OCI-LY3 (cell line): ENCODE data around the gene EHD2.

Source experiments
- H2AFZ ChIP-seq: fragments of 200-600, 300-600 bp; shearing (Covaris generic); 2 replicates; pipeline ENCODE4 v1.6.0; 2014; ENCODE audit warnings: antibody characterized with exemption, low read depth, low read length
- H3K27ac ChIP-seq: fragments of 200-600, 300-600 bp; sonication (generic); 2 replicates; pipeline ENCODE4 v1.5.1; 2014; ENCODE audit warnings: mild to moderate bottlenecking, low read length, moderate library complexity, mixed read lengths
- H3K27me3 ChIP-seq: fragments of 200-600, 300-600 bp; sonication (generic); 2 replicates; pipeline ENCODE4 v1.6.1; 2014; ENCODE audit warnings: low read depth, low read length, mixed read lengths
- H3K36me3 ChIP-seq: fragments of 200-600, 300-600 bp; sonication (generic); replicated peaks from 2 replicates; pipeline ENCODE3; 2014; ENCODE audit warnings: low read depth, low read length, mixed read lengths
- H3K4me1 ChIP-seq: fragments of 300-600, 200-600 bp; sonication (generic); 2 replicates; pipeline ENCODE4 v1.6.1; 2014; ENCODE audit warnings: low read length, mixed read lengths
- H3K4me2 ChIP-seq: fragments of 200-600, 300-600 bp; sonication (generic); 2 replicates; pipeline ENCODE4 v1.6.1; 2014; ENCODE audit warnings: low read length, mixed read lengths
- H3K4me3 ChIP-seq: fragments of 300-600, 200-600 bp; sonication (generic); 2 replicates; pipeline ENCODE4 v1.5.1; 2014; ENCODE audit warnings: antibody characterized with exemption, mild to moderate bottlenecking, low read length, moderate library complexity
- H3K79me2 ChIP-seq: fragments of 300-600, 200-600 bp; shearing (Covaris generic); 2 replicates; pipeline ENCODE4 v1.6.1; 2014; ENCODE audit warnings: mild to moderate bottlenecking, low read length, mixed read lengths
- H3K9ac ChIP-seq: fragments of 300-600, 200-600 bp; shearing (Covaris generic); 2 replicates; pipeline ENCODE4 v1.6.0; 2014; ENCODE audit warnings: mild to moderate bottlenecking, low read length, moderate library complexity
- H3K9me3 ChIP-seq: fragments of 200-600, 300-600 bp; shearing (Covaris generic); 2 replicates; pipeline ENCODE4 v1.6.1; 2014; ENCODE audit warnings: low read length, mixed read lengths; ENCODE audit not compliant: insufficient read depth
- H4K20me1 ChIP-seq: fragments of 200-600, 300-600 bp; sonication (generic); 2 replicates; pipeline ENCODE4 v1.6.1; 2016; ENCODE audit warnings: low read length, mixed read lengths; ENCODE audit not compliant: insufficient read depth
- EZH2phosphoT487 ChIP-seq: fragments of 200-600 bp; shearing (Covaris generic); IDR thresholded peaks from 2 replicates; pipeline ENCODE4 v1.6.1; 2018; ENCODE audit warnings: antibody characterized with exemption, mixed run types, low read depth
- TF ChIP-seq, protein P1 (sequence below): fragments of 200-600, 300-600 bp; sonication (generic); IDR thresholded peaks from 2 replicates; pipeline ENCODE4 v1.5.1; 2014; ENCODE audit warnings: antibody characterized with exemption, low read length, low read depth

The EHD2 gene

DNA sequence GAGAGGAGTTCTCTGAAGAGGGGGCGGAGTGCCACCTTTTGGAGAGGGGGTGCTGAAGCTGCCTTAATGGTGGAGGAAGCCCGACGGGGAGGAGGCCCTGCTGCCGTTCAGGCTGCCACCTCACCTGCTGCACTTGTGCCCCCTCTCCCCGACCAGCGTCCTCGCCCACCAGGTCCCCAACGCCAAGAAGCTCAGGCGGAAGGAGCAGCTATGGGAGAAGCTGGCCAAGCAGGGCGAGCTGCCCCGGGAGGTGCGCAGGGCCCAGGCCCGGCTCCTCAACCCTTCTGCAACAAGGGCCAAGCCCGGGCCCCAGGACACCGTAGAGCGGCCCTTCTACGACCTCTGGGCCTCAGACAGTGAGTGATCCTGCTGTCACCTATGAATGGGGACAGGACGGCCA, 37.5 kb downstream of the EHD2 start:
- peaks cover 14% of the 10 kb centered on the region for H3K4me1 ChIP-seq
- H3K4me2 ChIP-seq, result no peak overlapping the region
- H3K27ac ChIP-seq, result no peak overlapping the region

DNA sequence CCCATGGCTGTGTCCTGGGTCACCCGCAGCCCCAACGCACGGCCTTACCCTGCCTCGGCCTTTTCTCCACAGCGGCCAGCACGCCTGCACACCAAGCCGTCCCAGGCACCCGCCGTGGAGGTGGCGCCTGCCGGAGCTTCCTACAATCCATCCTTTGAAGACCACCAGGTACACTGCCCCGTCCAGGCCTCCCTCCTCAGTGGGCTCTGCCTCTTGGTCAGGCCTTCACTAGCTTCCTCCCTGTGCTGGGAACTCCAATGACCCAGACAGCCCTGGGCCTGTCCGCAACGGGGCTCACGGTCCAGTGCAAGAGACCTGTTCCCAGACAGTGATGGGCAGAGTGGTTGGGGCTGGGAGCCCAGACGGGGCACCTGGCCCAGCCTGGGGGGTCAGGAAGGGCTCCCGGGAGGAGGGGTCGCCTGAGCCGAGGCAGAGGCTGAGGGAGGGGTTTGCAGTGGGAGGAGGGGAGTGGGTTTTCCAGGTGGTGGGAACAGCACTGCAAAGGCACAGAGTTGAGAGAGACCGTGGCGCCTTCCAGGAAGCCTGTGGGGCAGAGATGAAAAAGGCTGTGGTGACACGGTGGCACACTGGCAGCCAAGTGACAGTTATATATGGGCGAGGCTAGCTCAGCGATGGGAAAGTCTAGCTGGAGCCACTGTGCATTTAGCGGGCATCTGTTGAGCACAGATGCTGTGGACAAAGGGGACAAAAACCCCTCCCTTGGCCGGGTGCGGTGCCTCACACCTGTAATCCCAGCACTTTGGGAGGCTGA, 39.4 kb downstream of the EHD2 start:
- Histone ChIP-seq H3K27ac (no peak overlapping the region), H3K4me3 (no peak overlapping the region), H3K9ac (no peak overlapping the region), H3K4me1 (peaks cover 6% of the 10 kb centered on the region; the same call in 1 of the 2 replicates), H3K9me3 (no peaks in the 10 kb centered on the region), H4K20me1 (peaks cover 18% of the 10 kb centered on the region; the same call in 1 of the 2 replicates), H3K36me3 (peaks cover 80% of the 10 kb centered on the region), H3K27me3 (no peaks in the 10 kb centered on the region), H3K4me2 (no peak overlapping the region), H2AFZ (no peak overlapping the region), H3K79me2 (peaks cover 33% of the 10 kb centered on the region)
- TF ChIP-seq EZH2phosphoT487, result no peak
- TF ChIP-seq, protein P1, sequence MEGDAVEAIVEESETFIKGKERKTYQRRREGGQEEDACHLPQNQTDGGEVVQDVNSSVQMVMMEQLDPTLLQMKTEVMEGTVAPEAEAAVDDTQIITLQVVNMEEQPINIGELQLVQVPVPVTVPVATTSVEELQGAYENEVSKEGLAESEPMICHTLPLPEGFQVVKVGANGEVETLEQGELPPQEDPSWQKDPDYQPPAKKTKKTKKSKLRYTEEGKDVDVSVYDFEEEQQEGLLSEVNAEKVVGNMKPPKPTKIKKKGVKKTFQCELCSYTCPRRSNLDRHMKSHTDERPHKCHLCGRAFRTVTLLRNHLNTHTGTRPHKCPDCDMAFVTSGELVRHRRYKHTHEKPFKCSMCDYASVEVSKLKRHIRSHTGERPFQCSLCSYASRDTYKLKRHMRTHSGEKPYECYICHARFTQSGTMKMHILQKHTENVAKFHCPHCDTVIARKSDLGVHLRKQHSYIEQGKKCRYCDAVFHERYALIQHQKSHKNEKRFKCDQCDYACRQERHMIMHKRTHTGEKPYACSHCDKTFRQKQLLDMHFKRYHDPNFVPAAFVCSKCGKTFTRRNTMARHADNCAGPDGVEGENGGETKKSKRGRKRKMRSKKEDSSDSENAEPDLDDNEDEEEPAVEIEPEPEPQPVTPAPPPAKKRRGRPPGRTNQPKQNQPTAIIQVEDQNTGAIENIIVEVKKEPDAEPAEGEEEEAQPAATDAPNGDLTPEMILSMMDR, result no peak

More for the DNA sequence above, 37.5 kb downstream of the EHD2 start:
- no peaks in the 10 kb centered on the region for H3K27me3 ChIP-seq
- TF ChIP-seq, protein P1, result no peak
- TF ChIP-seq EZH2phosphoT487, result no peak
- H3K9me3 ChIP-seq, result no peaks in the 10 kb centered on the region
- peaks cover 21% of the 10 kb centered on the region; the same call in 1 of the 2 replicates for H4K20me1 ChIP-seq
- peaks cover 69% of the 10 kb centered on the region for H3K36me3 ChIP-seq
- H2AFZ ChIP-seq, result no peak overlapping the region
- no peak overlapping the region for H3K4me3 ChIP-seq
- peaks cover 52% of the 10 kb centered on the region for H3K79me2 ChIP-seq
- H3K9ac ChIP-seq, result no peak overlapping the region

DNA sequence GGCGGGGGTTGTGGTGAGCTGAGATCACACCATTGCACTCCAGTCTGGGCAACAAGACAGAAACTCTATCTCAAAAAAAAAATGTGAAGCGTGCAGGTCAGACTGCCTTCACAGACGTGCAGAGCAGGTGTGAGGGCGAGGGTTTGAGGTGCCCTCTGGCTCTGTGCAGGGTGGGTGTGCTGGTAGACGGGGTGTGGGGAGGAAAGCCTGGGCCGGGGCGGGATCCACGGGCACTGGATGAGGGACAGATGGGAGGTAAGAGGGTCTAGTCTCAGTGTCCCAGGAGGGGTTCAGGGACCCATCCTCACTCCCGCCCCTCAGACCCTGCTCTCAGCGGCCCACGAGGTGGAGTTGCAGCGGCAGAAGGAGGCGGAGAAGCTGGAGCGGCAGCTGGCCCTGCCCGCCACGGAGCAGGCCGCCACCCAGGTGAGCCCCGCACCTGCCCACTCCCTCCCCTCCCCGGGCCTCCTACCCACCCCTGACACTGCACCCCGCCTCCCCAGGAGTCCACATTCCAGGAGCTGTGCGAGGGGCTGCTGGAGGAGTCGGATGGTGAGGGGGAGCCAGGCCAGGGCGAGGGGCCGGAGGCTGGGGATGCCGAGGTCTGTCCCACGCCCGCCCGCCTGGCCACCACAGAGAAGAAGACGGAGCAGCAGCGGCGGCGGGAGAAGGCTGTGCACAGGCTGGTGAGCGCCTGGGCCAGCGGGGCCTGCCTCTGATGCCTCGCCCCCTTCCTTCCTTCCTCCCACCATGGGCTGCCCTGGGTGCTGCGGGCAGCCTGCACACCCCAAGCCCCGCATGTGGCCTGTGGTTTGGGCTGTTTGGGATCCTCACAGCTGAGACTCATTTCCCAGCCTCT, 41.2 kb downstream of the EHD2 start:
- TF ChIP-seq, protein P1, result no peak
- TF ChIP-seq EZH2phosphoT487, result no peak
- Histone ChIP-seq H3K36me3 (peaks cover 84% of the 10 kb centered on the region), H3K9me3 (no peaks in the 10 kb centered on the region), H2AFZ (no peak overlapping the region), H3K4me2 (no peak overlapping the region), H3K27me3 (no peaks in the 10 kb centered on the region), H4K20me1 (peaks cover 16% of the 10 kb centered on the region; the same call in 1 of the 2 replicates), H3K4me1 (no peaks in the 10 kb centered on the region), H3K27ac (no peak overlapping the region), H3K79me2 (peaks cover 19% of the 10 kb centered on the region), H3K9ac (no peak overlapping the region), H3K4me3 (no peak overlapping the region)
